NCI-H1417 (cell line): Measurements from ENCODE around the gene IMMT.

ENCODE experiments used
- DNase-seq, 3 experiments: peaks; one replicate each; lab custom pipeline; 2025; lab: John Stamatoyannopoulos, UW

Gene IMMT

GRCh38 chr2:86142436-86143257, 52.6 kb downstream of the IMMT start:
- DNase-seq: no peak

GRCh38 chr2:86140969-86141392, 54.3 kb downstream of the IMMT start:
- no peak for DNase-seq

GRCh38 chr2:86139981-86140380, 55.3 kb downstream of the IMMT start:
- no peak for DNase-seq

GRCh38 chr2:86138736-86139625, 56.3 kb downstream of the IMMT start:
- no peak for DNase-seq

- no peak for DNase-seq
Measured at GRCh38 chr2:86136141-86136540, 59.1 kb downstream of the IMMT start.

- DNase-seq: no peak
Measured at GRCh38 chr2:86135653-86136052, 59.6 kb downstream of the IMMT start.

GRCh38 chr2:86134709-86135108, 60.6 kb downstream of the IMMT start:
- DNase-seq: no peak

GRCh38 chr2:86124683-86125082, 70.6 kb downstream of the IMMT start:
- DNase-seq: no peak

GRCh38 chr2:86123328-86123925, 71.8 kb downstream of the IMMT start:
- no peak for DNase-seq

GRCh38 chr2:86118130-86118529, 77.1 kb downstream of the IMMT start:
- DNase-seq: no peak

GRCh38 chr2:86107031-86107430, 88.2 kb downstream of the IMMT start:
- DNase-seq: no peak

GRCh38 chr2:86105969-86106945, 89.0 kb downstream of the IMMT start, which contains the start of gene PTCD3:
Gene PTCD3 (plus strand): TSS chr2:86106235. CDS start chr2:86106248, 13 bp downstream.
- peak; percentile 89 to 95 (median 95) for DNase-seq

- DNase-seq: peak; percentile 91 to 95 (median 92)
Measured at GRCh38 chr2:86105252-86105968, 89.9 kb downstream of the IMMT start, which contains the start of gene POLR1A. Gene POLR1A (minus strand): TSS chr2:86105886. CDS start chr2:86105776, 110 bp downstream.

GRCh38 chr2:86102157-86102556, 93.1 kb downstream of the IMMT start:
- DNase-seq: no peak

- DNase-seq: no peak
Measured at GRCh38 chr2:86097913-86098312, 97.3 kb downstream of the IMMT start.

- no peak for DNase-seq
Measured at GRCh38 chr2:86097114-86097896, 98.0 kb downstream of the IMMT start.

- no peak for DNase-seq
Measured at GRCh38 chr2:86094229-86094628, 101.0 kb downstream of the IMMT start.
